DOHH2 (cell line): ENCODE data around the gene PNPO.

Experiments
- H3F3A ChIP-seq: fragments of 200-600 bp; sonication (generic), shearing (Covaris generic); 2 replicates; pipeline ENCODE4 v1.6.0; 2016; ENCODE audit warnings: antibody characterized with exemption, mild to moderate bottlenecking; ENCODE audit not compliant: control insufficient read depth, insufficient read depth
- H3K27ac ChIP-seq: fragments of 200-600 bp; sonication (generic); 2 replicates; pipeline ENCODE4 v1.5.1; 2014; ENCODE audit warnings: low read depth, mild to moderate bottlenecking, low read length, moderate library complexity
- H3K27me3 ChIP-seq: fragments of 200-600 bp; sonication (generic); 2 replicates; pipeline ENCODE4 v1.6.1; 2014; ENCODE audit warnings: mild to moderate bottlenecking, low read length, mixed read lengths; ENCODE audit not compliant: control insufficient read depth
- H3K36me3 ChIP-seq: fragments of 200-600 bp; sonication (generic); 2 replicates; pipeline ENCODE4 v1.6.1; 2014; ENCODE audit warnings: mild to moderate bottlenecking, low read length, moderate library complexity, mixed read lengths; ENCODE audit not compliant: control insufficient read depth
- H3K4me1 ChIP-seq: fragments of 200-600 bp; sonication (generic); 2 replicates; pipeline ENCODE4 v1.6.1; 2014; ENCODE audit warnings: mild to moderate bottlenecking, low read length, mixed read lengths; ENCODE audit not compliant: control insufficient read depth
- H3K4me2 ChIP-seq: fragments of 200-600 bp; sonication (generic); 2 replicates; pipeline ENCODE4 v1.6.0; 2014; ENCODE audit warnings: mild to moderate bottlenecking, low read length, moderate library complexity
- H3K4me3 ChIP-seq: fragments of 200-600 bp; sonication (generic); 2 replicates; pipeline ENCODE4 v1.5.1; 2014; ENCODE audit warnings: mild to moderate bottlenecking, low read length, mixed read lengths
- H3K79me2 ChIP-seq: fragments of 200-600 bp; sonication (generic); 2 replicates; pipeline ENCODE4 v1.6.1; 2014; ENCODE audit warnings: mild to moderate bottlenecking, low read length, mixed read lengths; ENCODE audit not compliant: control insufficient read depth
- H3K9me2 ChIP-seq: fragments of 200-600 bp; sonication (generic); replicated peaks from 2 replicates; pipeline ENCODE4 v1.6.1; 2014; ENCODE audit warnings: mild to moderate bottlenecking, low read length, mixed read lengths; ENCODE audit not compliant: control insufficient read depth
- H3K9me3 ChIP-seq: fragments of 200-600 bp; sonication (generic); 2 replicates; pipeline ENCODE4 v1.6.1; 2014; ENCODE audit warnings: antibody characterized with exemption, low read length, mixed read lengths; ENCODE audit not compliant: control insufficient read depth, insufficient read depth
- H4K20me1 ChIP-seq: fragments of 200-600 bp; sonication (generic); 2 replicates; pipeline ENCODE4 v1.6.0; 2014; ENCODE audit warnings: low read depth, mild to moderate bottlenecking, antibody characterized with exemption, low read length, moderate library complexity; ENCODE audit not compliant: control insufficient read depth, insufficient read depth
- CTCF ChIP-seq: fragments of 200-600 bp; sonication (generic); IDR thresholded peaks from one replicate; pipeline ENCODE4 v1.5.1; 2014; ENCODE audit warnings: antibody characterized with exemption, mild to moderate bottlenecking, low read depth, low read length; ENCODE audit not compliant: poor library complexity, severe bottlenecking
- EZH2phosphoT487 ChIP-seq: fragments of 200-600 bp; sonication (generic); IDR thresholded peaks from 2 replicates; pipeline ENCODE4 v1.6.1; 2017; ENCODE audit warnings: borderline replicate concordance, mild to moderate bottlenecking, antibody characterized with exemption, low read length, moderate library complexity, mixed read lengths

PNPO gene

GRCh38 chr17:47907932-47908562, 33.3 kb upstream of the PNPO start:
- Histone ChIP-seq H3K4me1 (no peaks in the 10 kb centered on the region), H3K4me2 (no peak overlapping the region), H3K9me3 (no peaks in the 10 kb centered on the region), H3K27ac (no peak overlapping the region), H3K36me3 (peaks cover 9% of the 10 kb centered on the region; the same call in 1 of the 2 replicates), H3K79me2 (peaks cover 17% of the 10 kb centered on the region), H3K27me3 (no peaks in the 10 kb centered on the region), H3K4me3 (no peak overlapping the region), H4K20me1 (no peaks in the 10 kb centered on the region; the same call in 1 of the 2 replicates), H3F3A (no peaks in the 10 kb centered on the region), H3K9me2 (no peaks in the 10 kb centered on the region)
- TF ChIP-seq EZH2phosphoT487 (no peak), CTCF (no peak)

- TF ChIP-seq EZH2phosphoT487 = no peak
- TF ChIP-seq CTCF = no peak
- no peak overlapping the region for H3K4me3 ChIP-seq
- H3K79me2 ChIP-seq = peaks cover 14% of the 10 kb centered on the region
- no peaks in the 10 kb centered on the region for H3K27me3 ChIP-seq
- no peak overlapping the region for H3K27ac ChIP-seq
- no peaks in the 10 kb centered on the region for H3K9me3 ChIP-seq
- no peaks in the 10 kb centered on the region for H3K9me2 ChIP-seq
- H4K20me1 ChIP-seq = peaks cover 3% of the 10 kb centered on the region; the same call in 1 of the 2 replicates
- H3F3A ChIP-seq = no peaks in the 10 kb centered on the region
- H3K36me3 ChIP-seq = peaks cover 16% of the 10 kb centered on the region; the same call in 1 of the 2 replicates
- no peaks in the 10 kb centered on the region for H3K4me1 ChIP-seq
- no peak overlapping the region for H3K4me2 ChIP-seq
These were observed 28.3 kb upstream of the PNPO start for GRCh38 chr17:47913050-47913449.

- Histone ChIP-seq H3K4me3 (no peak overlapping the region), H3K4me2 (no peak overlapping the region), H3K27me3 (no peaks in the 10 kb centered on the region), H3K27ac (no peak overlapping the region), H3K4me1 (no peaks in the 10 kb centered on the region), H3K9me3 (no peaks in the 10 kb centered on the region), H3K36me3 (peaks cover 16% of the 10 kb centered on the region; the same call in 1 of the 2 replicates), H3K79me2 (peaks cover 6% of the 10 kb centered on the region; the same call in 1 of the 2 replicates), H3F3A (peaks cover 3% of the 10 kb centered on the region; the same call in 1 of the 2 replicates), H4K20me1 (peaks cover 3% of the 10 kb centered on the region; the same call in 1 of the 2 replicates), H3K9me2 (no peaks in the 10 kb centered on the region)
- no peak for TF ChIP-seq EZH2phosphoT487
- no peak for TF ChIP-seq CTCF
These were observed 26.9 kb upstream of the PNPO start for GRCh38 chr17:47914306-47914948.
